K562 (cell line): ENCODE data around the gene COX4I2. TPM values are rescaled to one million over a fixed set of nuclear protein-coding genes. Genes with fewer than 3 reads are reported as not detected.
A peak's percentile ranks its signal among the peaks of the same experiment; 100 is the strongest.

Source experiments
- ATAC-seq: fragments of 200-7000 bp; cut with Tn5 transposase; 3 replicates; pipeline ENCODE4 v1.9.1; 2020; ENCODE audit warnings: moderate library complexity
- BruUV-seq: library from RNA; stranded (reverse); fragments of 400-500 nt; replicated peaks from 2 replicates; lab custom pipeline; 2021; lab: Mats Ljungman, UMichigan
- CTCF ChIA-PET: fragments of 300-600 bp; formaldehyde crosslinking; extraction: SDS; loops from one replicate; lab custom pipeline; 2021; ENCODE audit warnings: low intra/inter-chr PET ratio; lab: Yijun Ruan, JAX
- POLR2A ChIA-PET: fragments of 300-600, 350-650 bp; sonication (Branson Sonifier 250); formaldehyde crosslinking; extraction: SDS; loops from one replicate; lab custom pipeline; 2021; ENCODE audit warnings: antibody characterized with exemption, inconsistent platforms; lab: Yijun Ruan, JAX
- DNase-seq, 4 experiments: peaks; one replicate each; pipeline versions ENCODE4 v3.0.0 to v3.0.0-alpha.2; 2011 to 2018; ENCODE audit warnings: low spot score in 3 of 4, mixed read lengths in 3 of 4; ENCODE audit errors: extremely low read depth in 1 of 4
- FAIRE-seq: peaks from 2 replicates; lab custom pipeline; 2011; peaks lifted over from hg19 to GRCh38; lab: Jason Lieb, UNC
- H2AFZ ChIP-seq: 2 replicates; pipeline ENCODE4 v1.6.0; 2011; ENCODE audit warnings: low read depth, low read length, control low read depth, inconsistent platforms
- H3K27ac ChIP-seq: fragments of 200-600 bp; 3 replicates; pipeline ENCODE4 v1.8.0; 2011; ENCODE audit warnings: low read depth, mild to moderate bottlenecking, control low read depth, inconsistent platforms, low read length, moderate library complexity, mixed read lengths; ENCODE audit errors: extremely low read depth
- H3K27me3 ChIP-seq, 2 experiments: fragments of 300-600 bp in 1 of 2; 2 replicates in 1 of 2; 3 replicates in 1 of 2; pipeline versions ENCODE4 v1.6.0 to v1.8.0; 2011; ENCODE audit warnings: inconsistent platforms in 2 of 2, low read length in 2 of 2, mild to moderate bottlenecking in 1 of 2, mixed read lengths in 1 of 2, moderate library complexity in 1 of 2; ENCODE audit not compliant: control insufficient read depth in 2 of 2, insufficient read depth in 2 of 2
- H3K36me3 ChIP-seq: fragments of 300-600 bp; 3 replicates; pipeline ENCODE4 v1.8.0; 2011; ENCODE audit warnings: mild to moderate bottlenecking, low read length, inconsistent platforms; ENCODE audit not compliant: control insufficient read depth, insufficient read depth
- H3K4me1 ChIP-seq, 2 experiments: fragments of 200-600 bp in 1 of 2; replicated peaks in 1 of 2; 2 replicates in 1 of 2; 3 replicates in 1 of 2; pipeline versions ENCODE4 v1.5.1 to v1.8.0; 2011; ENCODE audit warnings: inconsistent platforms in 2 of 2, low read length in 2 of 2, mild to moderate bottlenecking in 1 of 2, mixed read lengths in 1 of 2, moderate library complexity in 1 of 2; ENCODE audit not compliant: control insufficient read depth in 2 of 2, insufficient read depth in 2 of 2
- H3K4me2 ChIP-seq: 2 replicates; pipeline ENCODE4 v1.6.1; 2011; ENCODE audit warnings: low read length, control low read depth, inconsistent platforms, mixed read lengths; ENCODE audit not compliant: insufficient read depth
- H3K4me3 ChIP-seq: fragments of 200-600 bp; sonication (generic), shearing (Covaris generic); 2 replicates; pipeline ENCODE4 v1.5.1; 2016; ENCODE audit warnings: control low read depth, inconsistent platforms
- H3K79me2 ChIP-seq: fragments of 200-600 bp; 3 replicates; pipeline ENCODE4 v1.8.0; 2011; ENCODE audit warnings: low read length, inconsistent platforms; ENCODE audit not compliant: control insufficient read depth, insufficient read depth
- H3K9ac ChIP-seq, 2 experiments: 2 replicates each; pipeline versions ENCODE4 v1.6.0 to v1.6.1; 2011; ENCODE audit warnings: low read depth in 2 of 2, low read length in 2 of 2, control low read depth in 1 of 2, inconsistent platforms in 1 of 2, mild to moderate bottlenecking in 1 of 2, mixed read lengths in 1 of 2; ENCODE audit not compliant: insufficient read depth in 1 of 2
- H3K9me1 ChIP-seq: one replicate; pipeline ENCODE4 v1.6.0; 2011; ENCODE audit warnings: inconsistent platforms, mild to moderate bottlenecking, low read length, moderate library complexity; ENCODE audit not compliant: control insufficient read depth, insufficient read depth
- H3K9me3 ChIP-seq: replicated peaks from 2 replicates; pipeline ENCODE4 v1.5.1; 2011; ENCODE audit warnings: low read depth, low read length, inconsistent platforms; ENCODE audit not compliant: control insufficient read depth, insufficient read depth
- H4K20me1 ChIP-seq: replicated peaks from 2 replicates; pipeline ENCODE4 v1.6.1; 2011; ENCODE audit warnings: low read length, inconsistent platforms, mixed read lengths; ENCODE audit not compliant: control insufficient read depth, insufficient read depth
- FOXP1 ChIP-seq: sonication (generic); formaldehyde crosslinking; IDR thresholded peaks from 2 replicates; pipeline ENCODE4 v1.8.0; 2022; ENCODE audit warnings: mild to moderate bottlenecking, missing genetic modification reagents
- FOXP4 ChIP-seq: sonication (generic); formaldehyde crosslinking; IDR thresholded peaks from 2 replicates; pipeline ENCODE4 v1.8.0; 2022; ENCODE audit warnings: mild to moderate bottlenecking, missing genetic modification reagents, borderline replicate concordance
- HMG20A ChIP-seq: fragments of 450-650 bp; formaldehyde crosslinking; conservative IDR thresholded peaks from 2 replicates; pipeline ENCODE4 v1.4.0; 2020; ENCODE audit warnings: mild to moderate bottlenecking, mixed read lengths
- SRSF3 ChIP-seq: fragments of 200-400 bp; formaldehyde crosslinking; IDR thresholded peaks from 2 replicates; pipeline ENCODE4 v1.6.1; 2016; ENCODE audit warnings: mild to moderate bottlenecking, low read length, moderate library complexity; ENCODE audit not compliant: insufficient read depth
- ZNF134 ChIP-seq: fragments of 250-450 bp; sonication (Bioruptor Pico); conservative IDR thresholded peaks from 2 replicates; pipeline ENCODE4 v1.4.0; 2020
- ZNF444 ChIP-seq: fragments of 250-450 bp; sonication (Bioruptor Pico); IDR thresholded peaks from 2 replicates; pipeline ENCODE4 v1.4.0; 2020; ENCODE audit warnings: mild to moderate bottlenecking, moderate library complexity
- WGBS: fragments of 100-300 bp; shearing (Covaris generic); methylation state at CpG from one replicate; pipeline ENCODE4 v1.1.6; 2016; ENCODE audit warnings: low coverage, mixed read lengths; ENCODE audit not compliant: insufficient coverage; ENCODE audit errors: missing lambda C conversion rate; 5-methylcytosine and 5-hydroxymethylcytosine counted together
- in situ Hi-C: fragments of 300-500 bp; cut with MboI; formaldehyde crosslinking; loops from 4 replicates; pipeline ENCODE4 v1.15.0; 2018; ENCODE audit warnings: inconsistent platforms, mixed read lengths
- intact Hi-C: fragments of 100-400 bp; cut with micrococcal nuclease; formaldehyde crosslinking; loops from 2 replicates; pipeline ENCODE4 v1.14.2; 2022
- polyA plus RNA-seq, 8 experiments: library from polyadenylated mRNA; depleted of rRNA in 4 of 8; stranded (reverse) in 5 of 8; unstranded in 3 of 8; fragments of >200 nt; fragmentation: Nextera tagmentation in 2 of 8; fragmentation: Illumina TruSeq in 1 of 8; extraction: Ambion mirVana in 2 of 8; extraction: Trizol in 1 of 8; gene quantifications; 2 replicates each; pipeline versions ENCODE4 v1.2.1 to v1.2.3, GENCODE V29; 2011 to 2014; ENCODE audit warnings: inconsistent platforms in 1 of 8, missing spikeins in 1 of 8
- total RNA-seq, 7 experiments: library from RNA; depleted of rRNA in 6 of 7; stranded (reverse); fragments of >200 nt in 6 of 7; fragmentation: Illumina TruSeq in 2 of 7; extraction: Trizol in 2 of 7; gene quantifications; 2 replicates each; pipeline versions ENCODE4 v1.2.1 to v1.2.3, GENCODE V29; 2011 to 2021; ENCODE audit warnings: low replicate concordance in 1 of 7
- TF ChIP-seq, protein P1 (sequence below), 2 experiments: fragments of 450-650 bp; formaldehyde crosslinking in 1 of 2; IDR thresholded peaks; 2 replicates each; pipeline versions ENCODE4 v1.4.0 to v1.6.1; 2014 to 2020; ENCODE audit warnings: mild to moderate bottlenecking in 2 of 2, borderline replicate concordance in 1 of 2, low read depth in 1 of 2

Gene COX4I2
- total and polyA plus RNA-seq, 9 of the 15 experiments (the other 6 are each of a cell fraction or from before 2014, with no cell fraction given): not detected

DNA sequence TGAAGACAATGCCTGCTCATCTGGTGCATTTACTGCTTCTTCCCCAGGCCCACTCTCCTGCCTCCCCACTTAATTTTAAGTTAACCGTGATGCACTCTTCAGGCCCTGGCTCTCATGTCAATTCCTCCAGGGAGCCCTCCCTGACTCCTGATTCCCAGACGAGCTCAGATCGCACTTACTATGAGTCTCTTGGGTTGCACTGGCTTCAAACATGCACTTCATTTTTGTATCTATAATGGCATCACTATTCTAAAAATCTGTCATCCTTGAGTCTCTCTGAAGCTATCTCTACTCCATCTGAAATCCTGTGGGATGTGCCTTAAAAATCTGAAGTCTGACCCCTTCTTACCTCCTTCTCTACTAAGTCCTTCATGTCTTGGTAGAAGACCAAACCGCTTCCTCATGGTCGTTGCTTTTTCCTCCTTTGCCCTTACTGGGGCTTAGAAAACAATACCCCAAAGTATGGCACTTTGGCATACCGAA lies 24.7 kb downstream of the COX4I2 start:
- Histone ChIP-seq H2AFZ (no peak overlapping the region), H3K27me3 (no peaks in the 10 kb centered on the region), H3K36me3 (peaks cover 40% of the 10 kb centered on the region), H3K4me2 (peak overlapping the region; percentile 84), H3K4me3 (peak overlapping the region; percentile 34; the same call in 1 of the 2 replicates), H4K20me1 (no peaks in the 10 kb centered on the region), H3K4me1 (peaks cover 53 to 56% of the 10 kb centered on the region in 2 experiments), H3K9me1 (no peaks in the 10 kb centered on the region), H3K9me3 (no peaks in the 10 kb centered on the region), H3K27ac (peak overlapping the region; percentile 64), H3K79me2 (peaks cover 33% of the 10 kb centered on the region), H3K9ac (peak overlapping the region; percentile 46 to 51; a peak in 3 of 4 replicates)
- no peak for ATAC-seq
- intact Hi-C loops: loop anchor here (1.0 kb wide), 2 partner anchors 14 to 44 kb away; no protein-coding TSS in a partner anchor
- BruUV-seq: no TSS peak
- 32% methylated on average over 6 of the region's 6 CpGs for WGBS
- in situ Hi-C loops: loop anchor here (10.0 kb wide), 1 partner anchor 62 kb away; the partner anchor contains the start of gene BCL2L1
- POLR2A ChIA-PET: interaction anchor here (0.6 to 3.1 kb wide), 21 partner anchors 9 to 99 kb away, joined by 3 to 35 read pairs (median 5); partner anchors contain the start of genes BCL2L1, ID1 and TPX2
- CTCF ChIA-PET: interaction anchor here (3.6 kb wide), 1 partner anchor 61 kb away, joined by 66 read pairs; the partner anchor contains the start of gene BCL2L1
- no peak for FAIRE-seq
- no peak for DNase-seq
- TF ChIP-seq HMG20A (CRISPR knock-in tag): no peak
- TF ChIP-seq FOXP1 (CRISPR knock-in tag): no peak
- TF ChIP-seq SRSF3: no peak
- TF ChIP-seq FOXP4 (CRISPR knock-in tag): no peak
- TF ChIP-seq ZNF134 (CRISPR knock-in tag): no peak
- TF ChIP-seq, protein P1, sequence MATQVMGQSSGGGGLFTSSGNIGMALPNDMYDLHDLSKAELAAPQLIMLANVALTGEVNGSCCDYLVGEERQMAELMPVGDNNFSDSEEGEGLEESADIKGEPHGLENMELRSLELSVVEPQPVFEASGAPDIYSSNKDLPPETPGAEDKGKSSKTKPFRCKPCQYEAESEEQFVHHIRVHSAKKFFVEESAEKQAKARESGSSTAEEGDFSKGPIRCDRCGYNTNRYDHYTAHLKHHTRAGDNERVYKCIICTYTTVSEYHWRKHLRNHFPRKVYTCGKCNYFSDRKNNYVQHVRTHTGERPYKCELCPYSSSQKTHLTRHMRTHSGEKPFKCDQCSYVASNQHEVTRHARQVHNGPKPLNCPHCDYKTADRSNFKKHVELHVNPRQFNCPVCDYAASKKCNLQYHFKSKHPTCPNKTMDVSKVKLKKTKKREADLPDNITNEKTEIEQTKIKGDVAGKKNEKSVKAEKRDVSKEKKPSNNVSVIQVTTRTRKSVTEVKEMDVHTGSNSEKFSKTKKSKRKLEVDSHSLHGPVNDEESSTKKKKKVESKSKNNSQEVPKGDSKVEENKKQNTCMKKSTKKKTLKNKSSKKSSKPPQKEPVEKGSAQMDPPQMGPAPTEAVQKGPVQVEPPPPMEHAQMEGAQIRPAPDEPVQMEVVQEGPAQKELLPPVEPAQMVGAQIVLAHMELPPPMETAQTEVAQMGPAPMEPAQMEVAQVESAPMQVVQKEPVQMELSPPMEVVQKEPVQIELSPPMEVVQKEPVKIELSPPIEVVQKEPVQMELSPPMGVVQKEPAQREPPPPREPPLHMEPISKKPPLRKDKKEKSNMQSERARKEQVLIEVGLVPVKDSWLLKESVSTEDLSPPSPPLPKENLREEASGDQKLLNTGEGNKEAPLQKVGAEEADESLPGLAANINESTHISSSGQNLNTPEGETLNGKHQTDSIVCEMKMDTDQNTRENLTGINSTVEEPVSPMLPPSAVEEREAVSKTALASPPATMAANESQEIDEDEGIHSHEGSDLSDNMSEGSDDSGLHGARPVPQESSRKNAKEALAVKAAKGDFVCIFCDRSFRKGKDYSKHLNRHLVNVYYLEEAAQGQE (IDR thresholded peaks at IDR 0.05; ENCODE audit: borderline replicate concordance): peak; percentile 32; the same call in 1 of the 2 replicates
- TF ChIP-seq, protein P1 (CRISPR knock-in tag; IDR thresholded peaks at IDR 0.05; ENCODE audit: low read depth): no peak
- no peak for TF ChIP-seq ZNF444
